ENCODE measurements around the gene CSNK1G2.

CSNK1G2 gene

DNA sequence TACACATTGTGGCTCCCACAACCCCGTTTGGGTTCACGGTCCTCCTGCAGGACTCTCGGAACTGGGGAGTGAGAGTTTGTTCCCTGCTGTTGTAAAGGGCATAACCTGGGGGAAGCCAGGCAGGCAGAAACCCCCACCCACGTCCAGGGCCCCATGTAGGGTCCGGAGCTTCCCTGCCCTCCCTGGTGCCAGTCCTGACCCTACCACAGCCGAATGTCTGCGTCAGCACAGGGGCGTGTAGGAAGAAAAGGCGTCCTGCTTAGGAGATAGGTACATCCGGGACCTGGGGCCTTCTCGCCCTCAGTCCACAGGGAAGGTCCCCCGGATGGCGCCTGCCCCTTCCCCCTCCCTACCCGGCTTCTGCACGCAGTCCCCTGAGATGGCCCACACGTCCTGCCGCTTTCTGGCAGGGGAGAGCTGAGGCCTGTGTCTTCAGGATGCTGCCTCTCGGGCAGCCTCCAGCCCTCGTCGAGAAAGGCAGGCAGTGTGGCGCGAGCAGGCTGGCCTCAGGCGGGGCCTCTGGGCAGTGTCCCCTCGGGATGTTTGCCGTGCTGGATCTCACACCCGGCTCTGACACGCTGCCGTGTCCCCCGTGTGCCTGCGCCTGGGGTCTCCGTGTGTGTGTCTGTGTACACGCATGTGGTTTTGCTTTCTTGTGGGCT is 19.1 kb downstream of the CSNK1G2 start:
- no peak overlapping the region for H3K27ac ChIP-seq
- TF ChIP-seq, protein P1, sequence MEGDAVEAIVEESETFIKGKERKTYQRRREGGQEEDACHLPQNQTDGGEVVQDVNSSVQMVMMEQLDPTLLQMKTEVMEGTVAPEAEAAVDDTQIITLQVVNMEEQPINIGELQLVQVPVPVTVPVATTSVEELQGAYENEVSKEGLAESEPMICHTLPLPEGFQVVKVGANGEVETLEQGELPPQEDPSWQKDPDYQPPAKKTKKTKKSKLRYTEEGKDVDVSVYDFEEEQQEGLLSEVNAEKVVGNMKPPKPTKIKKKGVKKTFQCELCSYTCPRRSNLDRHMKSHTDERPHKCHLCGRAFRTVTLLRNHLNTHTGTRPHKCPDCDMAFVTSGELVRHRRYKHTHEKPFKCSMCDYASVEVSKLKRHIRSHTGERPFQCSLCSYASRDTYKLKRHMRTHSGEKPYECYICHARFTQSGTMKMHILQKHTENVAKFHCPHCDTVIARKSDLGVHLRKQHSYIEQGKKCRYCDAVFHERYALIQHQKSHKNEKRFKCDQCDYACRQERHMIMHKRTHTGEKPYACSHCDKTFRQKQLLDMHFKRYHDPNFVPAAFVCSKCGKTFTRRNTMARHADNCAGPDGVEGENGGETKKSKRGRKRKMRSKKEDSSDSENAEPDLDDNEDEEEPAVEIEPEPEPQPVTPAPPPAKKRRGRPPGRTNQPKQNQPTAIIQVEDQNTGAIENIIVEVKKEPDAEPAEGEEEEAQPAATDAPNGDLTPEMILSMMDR (conservative IDR thresholded peaks at IDR 0.05), result no peak
- TF ChIP-seq ZFX (IDR thresholded peaks at IDR 0.05), result no peak

GRCh38 chr19:1961000-1961883 is 20.3 kb downstream of the CSNK1G2 start:
- TF ChIP-seq ZFX (IDR thresholded peaks at IDR 0.05), result no peak
- TF ChIP-seq, protein P1 (conservative IDR thresholded peaks at IDR 0.05), result no peak
- no peak overlapping the region for H3K27ac ChIP-seq

DNA sequence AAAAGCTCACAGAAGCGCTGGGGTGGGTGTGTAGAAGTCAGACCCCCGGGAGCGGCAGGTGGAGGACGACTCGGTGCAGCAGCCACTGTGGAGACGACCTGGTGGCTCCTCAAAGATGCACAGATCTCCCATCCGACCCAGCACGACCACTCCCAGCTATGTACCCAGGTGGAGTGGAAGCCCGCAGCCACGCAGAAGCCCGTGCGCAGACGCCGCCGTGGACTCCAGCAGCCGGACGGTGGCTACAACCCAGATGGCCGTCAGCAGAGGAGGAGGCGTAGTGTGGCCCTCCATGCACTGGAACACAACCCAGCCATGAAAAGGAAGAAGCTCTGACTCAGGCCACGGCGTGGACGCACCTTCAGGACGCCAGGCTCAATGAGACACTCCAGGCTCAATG is 21.7 kb downstream of the CSNK1G2 start:
- H3K27ac ChIP-seq, result no peak overlapping the region
- TF ChIP-seq, protein P1 (conservative IDR thresholded peaks at IDR 0.05), result no peak
- TF ChIP-seq ZFX (IDR thresholded peaks at IDR 0.05), result no peak

GRCh38 chr19:1967087-1967608 is 26.2 kb downstream of the CSNK1G2 start:
- no peak for TF ChIP-seq ZFX (IDR thresholded peaks at IDR 0.05)
- TF ChIP-seq, protein P1 (conservative IDR thresholded peaks at IDR 0.05), result no peak
- no peak overlapping the region for H3K27ac ChIP-seq

DNA sequence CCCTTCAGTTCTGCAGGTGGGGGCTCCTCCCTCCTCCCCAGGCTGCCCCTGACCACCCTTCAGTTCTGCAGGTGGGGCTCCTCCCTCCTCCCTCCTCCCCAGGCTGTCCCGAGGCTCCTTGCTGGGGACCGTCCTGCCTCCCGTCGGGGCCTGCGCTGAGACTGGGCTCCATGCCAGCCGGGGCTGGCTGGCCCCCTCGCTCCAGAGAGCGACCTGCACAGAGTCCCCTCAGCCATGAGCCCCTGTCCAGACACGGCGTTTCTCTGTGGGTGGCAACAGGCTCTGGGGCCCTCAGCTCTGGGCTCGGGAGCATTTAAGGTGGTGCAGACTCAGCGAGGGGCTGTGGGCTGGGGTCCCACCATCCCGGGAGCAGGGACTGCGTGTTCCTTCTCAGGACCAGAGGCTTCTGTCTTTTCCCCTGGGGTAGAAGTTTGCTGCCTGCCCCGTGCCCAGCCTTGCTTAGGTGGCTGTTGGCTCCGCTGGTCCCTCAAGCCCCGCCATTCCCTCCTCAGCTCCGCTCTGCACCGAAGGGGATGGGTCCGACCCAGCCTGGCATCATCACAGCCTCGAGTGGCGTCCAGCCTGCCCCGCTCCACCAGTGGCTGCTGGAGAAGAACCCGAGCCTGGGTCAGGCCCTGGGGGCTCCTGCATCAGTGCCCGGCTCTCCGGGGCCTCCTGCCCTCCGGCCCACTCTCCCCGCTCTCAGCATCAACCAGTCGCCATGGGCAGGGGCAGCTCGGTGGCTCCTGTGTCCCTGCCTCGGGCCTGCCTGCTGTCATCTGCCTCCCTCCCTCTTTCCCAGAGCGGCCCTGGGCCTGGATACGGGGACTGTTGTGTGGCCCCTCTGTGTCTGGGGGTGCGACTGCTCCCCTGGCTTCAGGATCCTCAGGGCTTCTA is 27.6 kb downstream of the CSNK1G2 start:
- TF ChIP-seq, protein P1 (conservative IDR thresholded peaks at IDR 0.05), result no peak
- TF ChIP-seq ZFX (IDR thresholded peaks at IDR 0.05), result no peak
- H3K27ac ChIP-seq, result no peak overlapping the region

DNA sequence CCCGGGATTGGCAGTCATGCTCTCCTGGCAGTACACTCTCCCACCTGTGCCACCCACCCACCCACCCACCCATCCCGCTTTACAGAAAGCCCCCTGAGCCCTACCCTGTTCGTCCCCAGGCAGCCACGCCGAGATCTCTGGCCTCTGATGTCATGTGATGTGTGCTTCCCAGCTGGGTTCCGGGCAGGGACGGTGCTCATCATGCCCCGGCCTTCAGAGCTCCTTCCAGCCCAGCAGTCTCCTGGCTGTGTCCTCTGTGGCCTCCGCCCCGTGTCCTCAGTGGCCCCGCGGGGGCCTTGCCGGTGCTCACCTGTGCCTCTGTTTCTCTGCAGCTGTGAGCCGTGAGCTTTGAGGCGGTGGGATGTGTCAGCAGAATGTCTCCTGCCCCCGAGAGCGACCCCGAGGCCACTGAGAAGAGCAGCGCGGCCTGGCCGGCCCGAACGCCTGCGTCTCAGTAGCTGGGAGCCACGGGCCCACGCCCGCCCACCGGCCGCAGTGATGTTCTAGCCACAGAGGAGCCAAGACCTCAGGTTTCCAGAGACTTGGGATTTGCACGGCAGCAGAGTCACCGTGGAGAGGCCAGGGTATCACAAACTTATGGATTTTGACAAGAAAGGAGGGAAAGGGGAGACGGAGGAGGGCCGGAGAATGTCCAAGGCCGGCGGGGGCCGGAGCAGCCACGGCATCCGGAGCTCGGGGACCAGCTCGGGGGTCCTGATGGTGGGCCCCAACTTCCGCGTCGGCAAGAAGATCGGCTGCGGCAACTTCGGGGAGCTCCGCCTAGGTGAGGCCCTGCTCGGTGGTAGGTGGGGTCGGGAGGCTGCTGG is 28.4 kb downstream of the CSNK1G2 start:
- no peak overlapping the region for H3K27ac ChIP-seq
- TF ChIP-seq, protein P1 (conservative IDR thresholded peaks at IDR 0.05), result no peak
- TF ChIP-seq ZFX (IDR thresholded peaks at IDR 0.05), result no peak
